HEK293 (cell line): ENCODE data around the gene SPINK2.

ENCODE experiments used
- CTCF ChIA-PET: fragments of 350-600 bp; formaldehyde crosslinking; extraction: SDS; loops from one replicate; lab custom pipeline; 2021; ENCODE audit warnings: antibody characterized with exemption; lab: Yijun Ruan, JAX
- POLR2A ChIA-PET: fragments of 300-600 bp; formaldehyde crosslinking; extraction: SDS; loops from one replicate; lab custom pipeline; 2020; ENCODE audit warnings: antibody characterized with exemption, inconsistent platforms; lab: Yijun Ruan, JAX
- H3K27ac ChIP-seq: fragments of 200-500 bp; sonication (Bioruptor generic); 2 replicates; pipeline ENCODE4 v1.5.1; 2014; ENCODE audit warnings: low read depth, low read length, control low read depth, inconsistent platforms; ENCODE audit errors: extremely low read depth
- H3K36me3 ChIP-seq, 2 experiments: fragments of 200-500 bp in 1 of 2; sonication (Bioruptor generic) in 1 of 2; 1 replicate in 1 of 2; 2 replicates in 1 of 2; pipeline ENCODE4 v1.5.1; 2014 to 2017; ENCODE audit warnings: inconsistent platforms in 2 of 2, low read length in 2 of 2; ENCODE audit not compliant: control insufficient read depth in 2 of 2, insufficient read depth in 1 of 2
- H3K4me1 ChIP-seq: fragments of 200-500 bp; sonication (Bioruptor generic); 2 replicates; pipeline ENCODE4 v1.5.1; 2014; ENCODE audit warnings: mild to moderate bottlenecking, low read length, inconsistent platforms; ENCODE audit not compliant: control insufficient read depth, insufficient read depth
- H3K4me3 ChIP-seq: 2 replicates; pipeline ENCODE4 v1.5.1; 2011; ENCODE audit warnings: low read depth, mild to moderate bottlenecking, control low read depth, low read length, moderate library complexity
- H3K9me3 ChIP-seq: fragments of 200-500 bp; sonication (Bioruptor generic); 2 replicates; pipeline ENCODE4 v1.5.1; 2014; ENCODE audit warnings: low read depth, low read length, inconsistent platforms; ENCODE audit not compliant: control insufficient read depth, insufficient read depth
- GFI1B ChIP-seq: fragments of 450-650 bp; formaldehyde crosslinking; IDR thresholded peaks from 2 replicates; pipeline ENCODE4 v1.5.1; 2016; ENCODE audit warnings: missing biosample characterization, missing genetic modification characterization
- OVOL3 ChIP-seq: fragments of 450-650 bp; formaldehyde crosslinking; IDR thresholded peaks from 2 replicates; pipeline ENCODE4 v1.5.1; 2016; ENCODE audit warnings: missing biosample characterization, missing genetic modification characterization
- PBX3 ChIP-seq: sonication (generic); formaldehyde crosslinking; IDR thresholded peaks from 2 replicates; pipeline ENCODE4 v1.8.1; 2022; ENCODE audit warnings: mild to moderate bottlenecking, moderate library complexity, missing genetic modification reagents
- PRDM6 ChIP-seq: fragments of 450-650 bp; formaldehyde crosslinking; IDR thresholded peaks from 2 replicates; pipeline ENCODE4 v1.5.1; 2017; ENCODE audit warnings: missing biosample characterization, missing genetic modification characterization
- SALL2 ChIP-seq: fragments of 450-650 bp; formaldehyde crosslinking; IDR thresholded peaks from 2 replicates; pipeline ENCODE4 v1.5.0; 2017; ENCODE audit warnings: missing biosample characterization, mild to moderate bottlenecking, missing genetic modification characterization, borderline replicate concordance
- SP7 ChIP-seq: fragments of 450-650 bp; formaldehyde crosslinking; IDR thresholded peaks from 2 replicates; pipeline ENCODE4 v1.5.1; 2016; ENCODE audit warnings: missing biosample characterization, missing genetic modification characterization
- ZBTB26 ChIP-seq: fragments of 450-650 bp; formaldehyde crosslinking; optimal IDR thresholded peaks from 2 replicates; pipeline ENCODE3; 2016; ENCODE audit warnings: missing biosample characterization, mild to moderate bottlenecking, missing genetic modification characterization
- ZNF132 ChIP-seq: fragments of 450-650 bp; formaldehyde crosslinking; IDR thresholded peaks from 2 replicates; pipeline ENCODE4 v1.5.1; 2017; ENCODE audit warnings: missing biosample characterization, missing genetic modification characterization, borderline replicate concordance
- ZNF133 ChIP-seq: fragments of 450-650 bp; formaldehyde crosslinking; IDR thresholded peaks from 2 replicates; pipeline ENCODE4 v1.5.1; 2016; ENCODE audit warnings: missing biosample characterization, missing genetic modification characterization
- ZNF174 ChIP-seq: fragments of 450-650 bp; formaldehyde crosslinking; IDR thresholded peaks from 2 replicates; pipeline ENCODE4 v1.5.0; 2017; ENCODE audit warnings: missing biosample characterization, mild to moderate bottlenecking, missing genetic modification characterization
- ZNF202 ChIP-seq: fragments of 450-650 bp; formaldehyde crosslinking; IDR thresholded peaks from 2 replicates; pipeline ENCODE4 v1.5.1; 2016; ENCODE audit warnings: missing biosample characterization, missing genetic modification characterization, borderline replicate concordance
- ZNF324 ChIP-seq: fragments of 450-650 bp; formaldehyde crosslinking; IDR thresholded peaks from 2 replicates; pipeline ENCODE4 v1.5.1; 2016; ENCODE audit warnings: missing biosample characterization, missing genetic modification characterization
- ZNF341 ChIP-seq: fragments of 450-650 bp; formaldehyde crosslinking; IDR thresholded peaks from 2 replicates; pipeline ENCODE4; 2016; ENCODE audit warnings: low read depth, missing biosample characterization, missing genetic modification characterization
- ZNF404 ChIP-seq: fragments of 450-650 bp; formaldehyde crosslinking; IDR thresholded peaks from 2 replicates; pipeline ENCODE4 v1.5.1; 2017; ENCODE audit warnings: missing biosample characterization, missing genetic modification characterization
- ZNF416 ChIP-seq: fragments of 450-650 bp; formaldehyde crosslinking; IDR thresholded peaks from 2 replicates; pipeline ENCODE4 v1.5.1; 2016; ENCODE audit warnings: missing biosample characterization, missing genetic modification characterization
- ZNF585B ChIP-seq: fragments of 450-650 bp; formaldehyde crosslinking; IDR thresholded peaks from 2 replicates; pipeline ENCODE4 v1.5.1; 2016; ENCODE audit warnings: missing biosample characterization, missing genetic modification characterization
- ZNF624 ChIP-seq: fragments of 450-650 bp; formaldehyde crosslinking; IDR thresholded peaks from 2 replicates; pipeline ENCODE4 v1.5.1; 2017; ENCODE audit warnings: missing biosample characterization, missing genetic modification characterization
- ZNF654 ChIP-seq: fragments of 450-650 bp; formaldehyde crosslinking; IDR thresholded peaks from 2 replicates; pipeline ENCODE4 v1.5.1; 2016; ENCODE audit warnings: low read depth, missing biosample characterization, missing genetic modification characterization
- ZNF830 ChIP-seq: fragments of 450-650 bp; IDR thresholded peaks from 2 replicates; pipeline ENCODE4 v1.5.0; 2018; ENCODE audit warnings: missing biosample characterization, missing genetic modification characterization, low read depth, mild to moderate bottlenecking, moderate library complexity
- ZSCAN18 ChIP-seq: fragments of 450-650 bp; formaldehyde crosslinking; IDR thresholded peaks from 2 replicates; pipeline ENCODE4 v1.5.1; 2016; ENCODE audit warnings: missing biosample characterization, missing genetic modification characterization
- ZSCAN23 ChIP-seq: fragments of 450-650 bp; formaldehyde crosslinking; IDR thresholded peaks from 2 replicates; pipeline ENCODE4 v1.5.1; 2016; ENCODE audit warnings: missing biosample characterization, missing genetic modification characterization

SPINK2 gene

GRCh38 chr4:56861360-56861759 is 39.9 kb upstream of the SPINK2 start:
- Histone ChIP-seq H3K4me1 (no peaks in the 10 kb centered on the region), H3K27ac (no peak overlapping the region), H3K9me3 (no peaks in the 10 kb centered on the region), H3K4me3 (no peak overlapping the region), H3K36me3 (no peaks in the 10 kb centered on the region)
- no peak for TF ChIP-seq OVOL3
- POLR2A ChIA-PET = interaction anchor here (0.7 kb wide), 1 partner anchor 255 kb away, joined by 3 read pairs; no protein-coding TSS in a partner anchor
- CTCF ChIA-PET = interaction anchor here (0.6 to 1.5 kb wide), 3 partner anchors 25 to 567 kb away, joined by 3 to 4 read pairs (median 3); no protein-coding TSS in a partner anchor

- H3K4me3 ChIP-seq = no peak overlapping the region
- H3K36me3 ChIP-seq = no peaks in the 10 kb centered on the region
- H3K27ac ChIP-seq = no peak overlapping the region
- H3K4me1 ChIP-seq = no peaks in the 10 kb centered on the region
- no peaks in the 10 kb centered on the region for H3K9me3 ChIP-seq
- ChIA-PET CTCF (interaction anchor here (0.6 to 1.5 kb wide), 2 partner anchors 24 to 567 kb away, joined by 3 to 4 read pairs; no protein-coding TSS in a partner anchor), POLR2A (interaction anchor here (0.7 kb wide), 1 partner anchor 255 kb away, joined by 3 read pairs; no protein-coding TSS in a partner anchor)
- TF ChIP-seq ZNF324 (tag by site-specific recombination) (no peak), ZNF202 (tag by site-specific recombination) (no peak), SALL2 (tag by site-specific recombination) (no peak), ZNF416 (tag by site-specific recombination) (no peak)
Observed at GRCh38 chr4:56860781-56861180, 39.3 kb upstream of the SPINK2 start.

GRCh38 chr4:56859841-56860240 is 38.3 kb upstream of the SPINK2 start:
- Histone ChIP-seq H3K4me1 (no peaks in the 10 kb centered on the region), H3K27ac (no peak overlapping the region), H3K9me3 (no peaks in the 10 kb centered on the region), H3K36me3 (no peaks in the 10 kb centered on the region), H3K4me3 (no peak overlapping the region)
- POLR2A ChIA-PET = interaction anchor here (0.5 kb wide), 1 partner anchor 88 kb away, joined by 3 read pairs; no protein-coding TSS in a partner anchor
- TF ChIP-seq ZBTB26 = no peak
- no peak for TF ChIP-seq ZNF132 (tag by site-specific recombination)
- no peak for TF ChIP-seq ZNF341 (tag by site-specific recombination)
- CTCF ChIA-PET = no interaction called here

- Histone ChIP-seq H3K9me3 (no peaks in the 10 kb centered on the region), H3K4me1 (no peaks in the 10 kb centered on the region), H3K4me3 (no peak overlapping the region), H3K27ac (no peak overlapping the region), H3K36me3 (no peaks in the 10 kb centered on the region)
- ChIA-PET POLR2A (no interaction called here), CTCF (no interaction called here)
- no peak for TF ChIP-seq ZNF404 (tag by site-specific recombination)
- TF ChIP-seq PBX3 (CRISPR knock-in tag) = no peak
- no peak for TF ChIP-seq SP7 (tag by site-specific recombination)
- TF ChIP-seq ZNF174 (tag by site-specific recombination) = no peak
- TF ChIP-seq ZSCAN23 = no peak
- TF ChIP-seq GFI1B (tag by site-specific recombination) = no peak
- no peak for TF ChIP-seq ZNF585B (tag by site-specific recombination)
- TF ChIP-seq PRDM6 (tag by site-specific recombination) = no peak
- no peak for TF ChIP-seq ZSCAN18 (tag by site-specific recombination)
- TF ChIP-seq ZNF133 (tag by site-specific recombination) = no peak
- no peak for TF ChIP-seq ZNF830 (tag by site-specific recombination)
- no peak for TF ChIP-seq ZNF624 (tag by site-specific recombination)
- no peak for TF ChIP-seq ZNF654 (tag by site-specific recombination)
Observed at GRCh38 chr4:56857601-56858309, 36.3 kb upstream of the SPINK2 start.
